ENCODE measurements around the gene NEU1. TPM values are rescaled to one million over a fixed set of nuclear protein-coding genes. Genes with fewer than 3 reads are reported as not detected.
"Not testable (repeated sequence)": the region's sequence is repeated elsewhere in the genome, so short reads cannot be mapped to it uniquely, and the experiment has no call there.

NEU1 gene
- polyA plus RNA-seq, 1 experiment = 39.0 TPM

- no peak for TF ChIP-seq CTCF (IDR thresholded peaks at IDR 0.05; ENCODE audit: low read depth, low read length)
- POLR2A ChIA-PET = no interaction called here
- no peak overlapping the region for H3K27ac ChIP-seq (ENCODE audit: low read depth, low read length)
These were observed 6.7 kb upstream of the NEU1 start for GRCh38 chr6:31869343-31869742.

GRCh38 chr6:31868658-31868971 is 6.0 kb upstream of the NEU1 start:
- DNase-seq (ENCODE audit: low read depth, low spot score); H3K4me3 ChIP-seq (ENCODE audit: low read depth, low read length); H3K27ac ChIP-seq (ENCODE audit: low read depth, low read length); POLR2A ChIA-PET; H3K27me3 ChIP-seq (ENCODE audit: control insufficient read depth, insufficient read depth, low read length); H3K9me3 ChIP-seq (ENCODE audit: control insufficient read depth, insufficient read depth, low read length): not testable (repeated sequence)
- CTCF ChIA-PET = interaction anchor here (0.7 kb wide), 1 partner anchor 22 kb away, joined by 3 read pairs; no protein-coding TSS in a partner anchor

More at GRCh38 chr6:31869343-31869742, 6.7 kb upstream of the NEU1 start:
- DNase-seq (ENCODE audit: low read depth, low spot score) = no peak
- Histone ChIP-seq H3K27me3 (ENCODE audit: control insufficient read depth, insufficient read depth, low read length) (no peaks in the 10 kb centered on the region), H3K9me3 (ENCODE audit: control insufficient read depth, insufficient read depth, low read length) (no peaks in the 10 kb centered on the region), H3K4me3 (ENCODE audit: low read depth, low read length) (no peak overlapping the region)
- CTCF ChIA-PET = no interaction called here

GRCh38 chr6:31865205-31866118 is 2.8 kb upstream of the NEU1 start:
- CTCF ChIA-PET = no interaction called here
- Histone ChIP-seq H3K4me3 (ENCODE audit: low read depth, low read length) (no peak overlapping the region), H3K9me3 (ENCODE audit: control insufficient read depth, insufficient read depth, low read length) (no peaks in the 10 kb centered on the region; the same call in 1 of the 2 replicates), H3K27me3 (ENCODE audit: control insufficient read depth, insufficient read depth, low read length) (no peaks in the 10 kb centered on the region), H3K27ac (ENCODE audit: low read depth, low read length) (no peak overlapping the region)
- no peak for TF ChIP-seq CTCF (IDR thresholded peaks at IDR 0.05; ENCODE audit: low read depth, low read length)
- POLR2A ChIA-PET = no interaction called here
- DNase-seq (ENCODE audit: low read depth, low spot score) = no peak

GRCh38 chr6:31864818-31865204 is 2.2 kb upstream of the NEU1 start:
- no peak for DNase-seq (ENCODE audit: low read depth, low spot score)
- CTCF ChIA-PET = interaction anchor here (1.1 kb wide), 1 partner anchor 24 kb away, joined by 6 read pairs; no protein-coding TSS in a partner anchor
- no peak overlapping the region for H3K4me3 ChIP-seq (ENCODE audit: low read depth, low read length)
- POLR2A ChIA-PET = no interaction called here
- no peaks in the 10 kb centered on the region for H3K27me3 ChIP-seq (ENCODE audit: control insufficient read depth, insufficient read depth, low read length)
- H3K27ac ChIP-seq (ENCODE audit: low read depth, low read length) = no peak overlapping the region
- H3K9me3 ChIP-seq (ENCODE audit: control insufficient read depth, insufficient read depth, low read length) = no peaks in the 10 kb centered on the region; the same call in 1 of the 2 replicates
- TF ChIP-seq CTCF (IDR thresholded peaks at IDR 0.05; ENCODE audit: low read depth, low read length) = no peak

- POLR2A ChIA-PET = interaction anchor here (0.5 to 2.0 kb wide), 6 partner anchors 17 to 161 kb away, joined by 3 to 15 read pairs (median 4); partner anchors contain the start of genes ABHD16A and HSPA1B
- peak overlapping the region; percentile 62 for H3K27ac ChIP-seq (ENCODE audit: low read depth, low read length)
- peak overlapping the region; percentile 79 for H3K4me3 ChIP-seq (ENCODE audit: low read depth, low read length)
- not testable (repeated sequence) for DNase-seq (ENCODE audit: low read depth, low spot score); H3K27me3 ChIP-seq (ENCODE audit: control insufficient read depth, insufficient read depth, low read length); H3K9me3 ChIP-seq (ENCODE audit: control insufficient read depth, insufficient read depth, low read length)
- CTCF ChIA-PET = interaction anchor here (0.6 to 1.3 kb wide), 5 partner anchors 25 to 221 kb away, joined by 3 to 6 read pairs (median 4); no protein-coding TSS in a partner anchor
These were observed 1.5 kb upstream of the NEU1 start for GRCh38 chr6:31864123-31864562.

- Histone ChIP-seq H3K27me3 (ENCODE audit: control insufficient read depth, insufficient read depth, low read length) (no peaks in the 10 kb centered on the region), H3K4me3 (ENCODE audit: low read depth, low read length) (peak overlapping the region; percentile 92), H3K27ac (ENCODE audit: low read depth, low read length) (no peak overlapping the region), H3K9me3 (ENCODE audit: control insufficient read depth, insufficient read depth, low read length) (no peaks in the 10 kb centered on the region; the same call in 1 of the 2 replicates)
- TF ChIP-seq CTCF (IDR thresholded peaks at IDR 0.05; ENCODE audit: low read depth, low read length) = no peak
- DNase-seq (ENCODE audit: low read depth, low spot score) = no peak
- POLR2A ChIA-PET = interaction anchor here (1.1 to 2.0 kb wide), 2 partner anchors 25 to 34 kb away, joined by 8 to 15 read pairs; partner anchors contain the start of gene HSPA1B
- CTCF ChIA-PET = no interaction called here
These were observed 690 bp downstream of the NEU1 start for GRCh38 chr6:31861919-31862343.
